Adrenal gland (tissue), 19 donors: ENCODE results near the gene PLAGL2. TPM values are rescaled to one million over a fixed set of nuclear protein-coding genes. Genes with fewer than 3 reads are reported as not detected.

Experiments
- DNase-seq, 7 donors: peaks; one replicate each; pipeline ENCODE4 v3.0.0-alpha.2; 2019 to 2020
- H3K27ac ChIP-seq, 5 donors: fragments of 200-600 bp; sonication (generic) in 4 of 5; 1 replicate in 3 of 5; 2 replicates in 2 of 5; pipeline versions ENCODE4 v1.5.1 to v1.8.0; 2016 to 2020; ENCODE audit warnings: mild to moderate bottlenecking in 1 of 5
- H3K27me3 ChIP-seq: fragments of 200-600 bp; 2 replicates; pipeline ENCODE4 v1.8.0; 2021
- H3K36me3 ChIP-seq, 2 donors: fragments of 200-600 bp; replicated peaks in 1 of 2; 1 replicate in 1 of 2; 2 replicates in 1 of 2; pipeline versions ENCODE4 v1.5.1 to v1.8.0; 2018 to 2022
- H3K4me1 ChIP-seq, 2 donors: fragments of 200-600 bp; replicated peaks in 1 of 2; 1 replicate in 1 of 2; 2 replicates in 1 of 2; pipeline versions ENCODE4 v1.5.1 to v1.8.0; 2018 to 2021
- H3K4me3 ChIP-seq, 4 donors: fragments of 200-600 bp; sonication (generic) in 3 of 4; one replicate each; pipeline ENCODE4 v1.5.1; 2016 to 2018
- H3K9me3 ChIP-seq, 3 donors: fragments of 200-600 bp; sonication (generic) in 1 of 3; replicated peaks in 1 of 3; 1 replicate in 2 of 3; 2 replicates in 1 of 3; pipeline versions ENCODE4 v1.5.1 to v1.8.0; 2016 to 2021
- POLR2A ChIP-seq, 2 donors: fragments of 450-650 bp; IDR thresholded peaks; one replicate each; pipeline ENCODE4 v1.6.1; 2017; ENCODE audit warnings: antibody characterized with exemption in 2 of 2, mild to moderate bottlenecking in 2 of 2, moderate library complexity in 1 of 2
- WGBS, 4 donors: extraction: QIAGEN DNeasy Blood & Tissue Kit in 2 of 4; methylation state at CpG; one replicate each; pipeline versions ENCODE4 v1.1.5 to v1.1.7; 2013 to 2017; 5-methylcytosine and 5-hydroxymethylcytosine counted together
- intact Hi-C, 2 donors: fragments of 100-400 bp; cut with DNase I; formaldehyde crosslinking; loops; one replicate each; pipeline versions ENCODE4 v1.14.1 to v1.15.0; 2022 to 2023
- long read RNA-seq, 10 donors: library from polyadenylated mRNA in 3 of 10; unstranded in 2 of 10; stranded (forward) in 1 of 10; transcript quantifications; one replicate each; pipeline ENCODE4 v2.0.0 and lab custom pipeline, GENCODE V29; 2021 to 2026
- polyA plus RNA-seq, 3 donors: library from polyadenylated mRNA; stranded (reverse); fragments of 200-250 nt in 2 of 3; fragments of 350-450 nt in 1 of 3; fragmentation: Illumina TruSeq in 1 of 3; extraction: RNeasy Lipid Tissue Mini Kit (QIAGEN cat#74804) in 1 of 3; gene quantifications; one replicate each; pipeline ENCODE4 v1.2.3, GENCODE V29; 2013 to 2014
- total RNA-seq, 9 donors: library from RNA; depleted of rRNA in 4 of 9; stranded (reverse); fragments of >200 nt in 4 of 9; fragments of 120-200 nt in 1 of 9; fragmentation: NEBNext Ultra II Directional in 1 of 9; extraction: Animal tissue kit (Norgen Biotek cat#: 25700) in 1 of 9; gene quantifications; one replicate each; pipeline versions ENCODE4 v1.1.0 to v1.2.4, GENCODE V29; 2013 to 2023
- TF ChIP-seq, protein P1 (sequence below), 6 experiments: fragments of 450-650 bp in 4 of 6; fragments of 200-600 bp in 2 of 6; sonication (generic) in 1 of 6; IDR thresholded peaks; 1 replicate in 5 of 6; 2 replicates in 1 of 6; pipeline versions ENCODE4 v1.5.1 to v1.8.0; 2016 to 2021; ENCODE audit warnings: antibody characterized with exemption in 6 of 6, mild to moderate bottlenecking in 2 of 6, moderate library complexity in 1 of 6
- donor health status: healthy with polysubstance abuse.
- donor health status: Bipolar disorder and iron deficiency.
- donor health status: DM: yes; HTN: yes; CAD: no.
- donor health status: DM: no; HTN: no; CAD: no.
- donor health status: DM: no; HTN: no; CAD: no.
- donor health status: DM: yes; HTN: yes; CAD: no.

Gene PLAGL2, protein sequence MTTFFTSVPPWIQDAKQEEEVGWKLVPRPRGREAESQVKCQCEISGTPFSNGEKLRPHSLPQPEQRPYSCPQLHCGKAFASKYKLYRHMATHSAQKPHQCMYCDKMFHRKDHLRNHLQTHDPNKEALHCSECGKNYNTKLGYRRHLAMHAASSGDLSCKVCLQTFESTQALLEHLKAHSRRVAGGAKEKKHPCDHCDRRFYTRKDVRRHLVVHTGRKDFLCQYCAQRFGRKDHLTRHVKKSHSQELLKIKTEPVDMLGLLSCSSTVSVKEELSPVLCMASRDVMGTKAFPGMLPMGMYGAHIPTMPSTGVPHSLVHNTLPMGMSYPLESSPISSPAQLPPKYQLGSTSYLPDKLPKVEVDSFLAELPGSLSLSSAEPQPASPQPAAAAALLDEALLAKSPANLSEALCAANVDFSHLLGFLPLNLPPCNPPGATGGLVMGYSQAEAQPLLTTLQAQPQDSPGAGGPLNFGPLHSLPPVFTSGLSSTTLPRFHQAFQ
- 1 to 10 TPM; 1.3 to 7.1 (median 5.6) TPM for total RNA-seq
- polyA plus RNA-seq: 1 to 10 TPM; 2.1 to 4.1 (median 2.3) TPM
- long read RNA-seq, donor 1: 0 reads
- long read RNA-seq, donor 2, full-length matches to known transcripts: 3 of 3 reads
- long read RNA-seq, donor 2, partial matches to known transcripts: 0 of 3 reads
- long read RNA-seq, donor 2, other reads (novel, unspliced or antisense): 0 of 3 reads
- long read RNA-seq, donor 3, full-length matches to known transcripts: 1 of 1 reads
- long read RNA-seq, donor 3, partial matches to known transcripts: 0 of 1 reads
- long read RNA-seq, donor 3, other reads (novel, unspliced or antisense): 0 of 1 reads
- long read RNA-seq, donor 4, full-length matches to known transcripts: 1 of 1 reads
- long read RNA-seq, donor 4, partial matches to known transcripts: 0 of 1 reads
- long read RNA-seq, donor 4, other reads (novel, unspliced or antisense): 0 of 1 reads
- long read RNA-seq, donor 5, full-length matches to known transcripts: 2 of 3 reads
- long read RNA-seq, donor 5, partial matches to known transcripts: 0 of 3 reads
- long read RNA-seq, donor 5, other reads (novel, unspliced or antisense): 1 of 3 reads
- long read RNA-seq, donor 6, full-length matches to known transcripts: 1 of 2 reads
- long read RNA-seq, donor 6, partial matches to known transcripts: 0 of 2 reads
- long read RNA-seq, donor 6, other reads (novel, unspliced or antisense): 1 of 2 reads
- long read RNA-seq, donor 7, full-length matches to known transcripts: 1 of 1 reads
- long read RNA-seq, donor 7, partial matches to known transcripts: 0 of 1 reads
- long read RNA-seq, donor 7, other reads (novel, unspliced or antisense): 0 of 1 reads
- long read RNA-seq, donor 8, full-length matches to known transcripts: 2 of 2 reads
- long read RNA-seq, donor 8, partial matches to known transcripts: 0 of 2 reads
- long read RNA-seq, donor 8, other reads (novel, unspliced or antisense): 0 of 2 reads
- long read RNA-seq, donor 9, full-length matches to known transcripts: 3 of 3 reads
- long read RNA-seq, donor 9, partial matches to known transcripts: 0 of 3 reads
- long read RNA-seq, donor 9, other reads (novel, unspliced or antisense): 0 of 3 reads
- long read RNA-seq, donor 10: 0 reads

- H3K36me3 ChIP-seq: peaks cover 0 to 8% of the 10 kb centered on the region in 2 donors
- peaks cover 19 to 57% of the 10 kb centered on the region in 2 donors for H3K4me1 ChIP-seq
- peak within 1 kb of the TSS in 4 of 5 donors; percentile 41 to 93 (median 80) for H3K27ac ChIP-seq
- peak; percentile 69 to 79 for TF ChIP-seq POLR2A (IDR thresholded peaks at IDR 0.05)
- TF ChIP-seq, protein P1, sequence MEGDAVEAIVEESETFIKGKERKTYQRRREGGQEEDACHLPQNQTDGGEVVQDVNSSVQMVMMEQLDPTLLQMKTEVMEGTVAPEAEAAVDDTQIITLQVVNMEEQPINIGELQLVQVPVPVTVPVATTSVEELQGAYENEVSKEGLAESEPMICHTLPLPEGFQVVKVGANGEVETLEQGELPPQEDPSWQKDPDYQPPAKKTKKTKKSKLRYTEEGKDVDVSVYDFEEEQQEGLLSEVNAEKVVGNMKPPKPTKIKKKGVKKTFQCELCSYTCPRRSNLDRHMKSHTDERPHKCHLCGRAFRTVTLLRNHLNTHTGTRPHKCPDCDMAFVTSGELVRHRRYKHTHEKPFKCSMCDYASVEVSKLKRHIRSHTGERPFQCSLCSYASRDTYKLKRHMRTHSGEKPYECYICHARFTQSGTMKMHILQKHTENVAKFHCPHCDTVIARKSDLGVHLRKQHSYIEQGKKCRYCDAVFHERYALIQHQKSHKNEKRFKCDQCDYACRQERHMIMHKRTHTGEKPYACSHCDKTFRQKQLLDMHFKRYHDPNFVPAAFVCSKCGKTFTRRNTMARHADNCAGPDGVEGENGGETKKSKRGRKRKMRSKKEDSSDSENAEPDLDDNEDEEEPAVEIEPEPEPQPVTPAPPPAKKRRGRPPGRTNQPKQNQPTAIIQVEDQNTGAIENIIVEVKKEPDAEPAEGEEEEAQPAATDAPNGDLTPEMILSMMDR (IDR thresholded peaks at IDR 0.05): peak in 2 of 6 experiments; percentile 13 to 24
- no peaks in the 10 kb centered on the region for H3K9me3 ChIP-seq
- H3K4me3 ChIP-seq: peak within 1 kb of the TSS; percentile 66 to 100 (median 88)
- DNase-seq: peak; percentile 81 to 90 (median 89)
- 1 to 4% (median 2%) methylated on average over 9 to 74 of the region's 74 CpGs for WGBS, 4 donors
- intact Hi-C loops: no loop called here
- no peaks in the 10 kb centered on the region for H3K27me3 ChIP-seq
These were observed at the start of gene PLAGL2, which contains the start of gene POFUT1 for GRCh38 chr20:32207626-32208498. Gene PLAGL2, minus strand, starts transcription at chr20:32207743. Its CDS starts 5,565 bp downstream, at chr20:32202178. Gene POFUT1, plus strand, starts transcription at chr20:32207880. Its CDS starts 62 bp downstream, at chr20:32207942.

DNA sequence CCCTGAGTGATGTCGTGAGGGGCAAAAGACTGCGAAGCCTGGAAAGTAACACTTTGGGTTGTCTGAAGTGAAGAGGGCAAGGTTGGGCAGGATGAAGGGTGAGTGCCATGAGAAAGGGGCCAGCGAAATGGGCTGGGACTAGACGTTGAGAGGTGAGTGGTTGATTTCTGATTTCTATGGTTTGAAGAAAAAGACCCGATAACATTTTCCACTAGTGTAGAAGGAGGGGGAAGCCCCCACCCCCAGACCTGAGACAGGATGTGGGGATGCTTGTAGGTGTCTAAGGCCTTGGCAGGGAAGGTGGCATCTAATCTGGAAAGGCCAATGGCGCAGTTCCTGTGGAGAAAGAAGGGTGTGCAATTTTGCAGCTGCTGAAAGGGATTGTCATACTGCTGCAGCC is 44.6 kb upstream of the PLAGL2 start:
- 78 to 90% (median 86%) methylated on average over 6 of the region's 6 CpGs for WGBS, 4 donors
- TF ChIP-seq, protein P1 (IDR thresholded peaks at IDR 0.05): no peak
- no peak for TF ChIP-seq POLR2A (IDR thresholded peaks at IDR 0.05)
- Histone ChIP-seq H3K4me1 (no peaks in the 10 kb centered on the region), H3K9me3 (no peaks in the 10 kb centered on the region), H3K4me3 (no peak overlapping the region), H3K36me3 (no peaks in the 10 kb centered on the region), H3K27me3 (no peaks in the 10 kb centered on the region), H3K27ac (no peak overlapping the region)
- intact Hi-C loops: no loop called here
- DNase-seq: no peak

- H3K36me3 ChIP-seq: no peaks in the 10 kb centered on the region
- TF ChIP-seq, protein P1 (IDR thresholded peaks at IDR 0.05): no peak
- H3K4me3 ChIP-seq: no peak overlapping the region
- intact Hi-C loops: no loop called here
- no peaks in the 10 kb centered on the region for H3K4me1 ChIP-seq
- no peak overlapping the region for H3K27ac ChIP-seq
- 35 to 59% (median 55%) methylated on average over 3 of the region's 3 CpGs for WGBS, 4 donors
- H3K9me3 ChIP-seq: no peaks in the 10 kb centered on the region
- no peak for DNase-seq
- no peaks in the 10 kb centered on the region for H3K27me3 ChIP-seq
These were observed 43.9 kb upstream of the PLAGL2 start for GRCh38 chr20:32251470-32251869.
